HG02610 (cell line): Measurements from ENCODE around the gene DNAH6.
A peak's percentile ranks its signal among the peaks of the same experiment; 100 is the strongest.
"Not testable (repeated sequence)": the region's sequence is repeated elsewhere in the genome, so short reads cannot be mapped to it uniquely, and the experiment has no call there.

Experiments
- ATAC-seq: cut with Tn5 transposase; IDR thresholded peaks from one replicate; pipeline ENCODE4 v1.9.1; 2021; ENCODE audit warnings: mild to moderate bottlenecking, moderate library complexity; ENCODE audit not compliant: unreplicated experiment

The DNAH6 gene

DNA sequence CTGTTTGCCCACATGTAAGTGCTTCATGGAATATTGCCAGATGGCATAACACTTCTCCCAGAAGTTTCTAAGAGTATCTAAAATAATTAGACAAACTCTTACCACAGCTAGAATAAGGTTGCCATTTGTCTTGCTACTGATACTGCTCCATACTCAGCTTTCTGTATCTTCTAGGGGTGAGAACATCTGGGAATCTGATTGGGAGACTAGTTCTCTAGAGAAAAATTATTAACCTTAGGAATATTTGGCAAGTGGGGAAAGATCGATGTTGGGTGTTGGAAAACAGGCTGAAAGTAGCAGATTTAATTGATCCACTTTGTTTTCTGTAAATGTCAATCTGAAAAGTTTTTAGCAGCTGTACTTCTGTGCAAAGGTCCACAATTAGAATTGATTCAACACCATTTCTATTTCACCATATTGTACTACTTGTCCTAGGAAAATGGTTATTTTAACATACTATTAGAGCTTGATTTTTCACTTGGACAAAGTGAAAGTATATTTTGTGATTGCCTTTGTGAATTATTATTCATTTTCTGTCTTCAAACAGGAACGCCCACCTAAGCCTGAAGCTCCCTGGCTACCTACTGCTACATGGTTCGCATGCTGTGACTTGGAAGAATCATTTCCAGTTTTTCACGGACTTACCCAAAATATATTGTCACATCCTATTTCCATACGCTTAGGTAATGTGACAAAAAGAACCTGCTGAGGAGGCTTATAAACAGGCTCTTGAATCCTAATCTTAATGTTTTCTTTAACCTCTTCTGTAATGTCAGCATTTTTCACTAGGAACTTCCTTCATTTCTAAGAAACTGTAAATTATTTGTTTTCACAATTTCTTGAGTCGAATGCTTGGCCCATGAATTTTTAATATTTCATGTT, 216.8 kb downstream of the DNAH6 start:
- no peak for ATAC-seq

DNA sequence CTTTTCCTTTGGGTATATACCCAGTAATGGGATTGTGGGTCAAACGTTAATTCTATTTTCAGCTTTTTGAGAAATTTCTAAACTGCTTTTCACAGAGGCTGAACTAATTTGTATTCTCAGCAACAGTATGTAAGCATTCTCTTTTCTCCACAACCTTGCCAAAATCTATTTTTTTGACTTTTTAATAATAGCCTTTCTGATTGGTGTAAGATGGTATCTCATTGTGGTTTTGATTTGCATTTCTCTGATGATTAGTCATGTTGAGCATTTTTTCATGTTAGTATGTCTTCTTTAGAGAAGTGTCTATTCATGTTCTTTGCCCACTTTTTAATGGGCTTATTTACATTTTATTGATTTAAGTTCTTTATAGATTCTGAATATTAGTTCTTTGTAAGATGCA, 219.1 kb downstream of the DNAH6 start:
- no peak for ATAC-seq

DNA sequence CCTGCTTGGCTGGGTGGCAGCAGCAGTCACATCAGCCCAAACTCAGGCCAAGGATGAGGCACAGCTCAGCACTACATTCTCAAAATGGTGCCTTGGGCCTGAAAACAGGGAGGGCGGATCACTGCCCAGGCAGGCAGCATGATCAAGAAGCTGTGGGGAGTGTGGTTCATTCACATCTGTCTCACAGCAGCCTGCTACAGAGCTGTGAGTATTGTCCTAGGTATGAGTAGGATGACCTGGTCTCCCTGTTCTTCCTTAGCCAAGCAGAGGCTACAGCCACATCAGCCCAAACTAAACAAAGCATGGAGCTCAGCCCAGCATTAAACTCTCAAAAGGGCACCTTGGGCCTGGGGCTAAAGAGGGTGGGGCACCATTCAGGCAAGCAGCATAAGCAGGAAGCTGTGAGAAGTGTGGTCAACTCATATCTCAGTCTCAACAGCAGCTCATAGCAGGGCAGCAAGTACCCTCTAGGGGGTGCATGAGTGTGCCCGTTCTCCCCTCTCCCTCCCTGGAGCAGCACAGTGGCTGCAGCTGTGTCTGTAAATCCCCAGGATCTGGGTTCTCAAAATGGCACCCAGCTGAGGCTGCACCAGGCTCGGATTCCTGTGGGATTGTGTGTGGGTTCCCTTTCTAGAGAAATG, 225.0 kb downstream of the DNAH6 start:
- peak; percentile 92 for ATAC-seq

DNA sequence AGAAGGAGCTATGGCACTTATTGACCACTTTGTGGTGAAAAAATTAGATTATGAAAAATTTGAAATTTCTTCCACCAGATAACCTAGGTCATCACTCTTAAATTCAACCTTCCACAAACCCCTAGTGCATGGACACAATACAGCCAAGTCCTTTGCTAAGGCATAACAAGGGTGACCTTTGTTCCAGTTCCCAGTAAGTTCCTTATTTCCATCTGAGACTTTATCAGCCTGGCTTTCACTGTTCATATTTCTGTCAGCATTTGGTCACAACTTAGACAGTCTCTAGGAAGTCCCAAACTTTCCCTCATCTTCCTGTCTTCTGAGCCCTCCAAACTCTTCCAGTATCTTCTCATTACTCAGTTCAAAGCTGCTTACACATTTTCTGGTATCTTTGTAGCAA, 232.0 kb downstream of the DNAH6 start:
- ATAC-seq: no peak

DNA sequence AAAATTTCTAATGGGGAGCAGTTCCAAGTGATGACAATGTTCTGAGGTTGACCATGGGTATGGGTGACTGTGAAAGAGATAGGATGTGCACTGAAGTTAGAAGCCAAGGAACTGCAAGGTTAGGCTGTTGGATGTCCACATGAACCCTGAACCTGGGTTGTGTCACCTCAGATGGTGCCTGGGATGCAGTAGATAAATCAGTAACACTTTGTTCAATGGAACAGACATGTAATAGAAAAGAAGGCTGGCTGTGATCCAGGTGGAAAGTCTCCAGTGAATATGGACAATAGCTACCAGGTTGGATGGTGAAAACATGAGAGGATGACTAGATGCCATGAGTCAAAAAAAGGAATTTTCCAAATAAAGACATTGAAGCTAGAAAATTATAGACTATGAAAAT, 233.1 kb downstream of the DNAH6 start:
- ATAC-seq: no peak

DNA sequence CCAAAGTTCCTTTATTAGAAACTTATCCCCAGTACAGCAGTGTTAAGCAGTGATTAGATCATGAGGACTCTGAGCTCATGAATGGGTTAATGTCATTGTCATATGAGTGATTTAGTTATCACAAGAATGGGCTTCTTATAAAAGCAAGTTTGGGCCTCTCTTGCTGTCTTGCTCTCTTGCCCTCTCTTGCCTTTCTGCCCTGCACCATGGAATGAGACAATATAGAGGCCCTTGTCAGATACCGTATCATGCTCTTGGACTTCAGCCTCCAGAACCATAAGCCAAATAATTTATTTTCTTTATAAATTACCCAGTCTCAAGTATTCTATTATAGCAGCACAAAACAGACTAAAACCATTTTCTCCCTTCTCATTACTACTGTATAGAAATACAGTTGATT, 238.8 kb downstream of the DNAH6 start:
- ATAC-seq: no peak

DNA sequence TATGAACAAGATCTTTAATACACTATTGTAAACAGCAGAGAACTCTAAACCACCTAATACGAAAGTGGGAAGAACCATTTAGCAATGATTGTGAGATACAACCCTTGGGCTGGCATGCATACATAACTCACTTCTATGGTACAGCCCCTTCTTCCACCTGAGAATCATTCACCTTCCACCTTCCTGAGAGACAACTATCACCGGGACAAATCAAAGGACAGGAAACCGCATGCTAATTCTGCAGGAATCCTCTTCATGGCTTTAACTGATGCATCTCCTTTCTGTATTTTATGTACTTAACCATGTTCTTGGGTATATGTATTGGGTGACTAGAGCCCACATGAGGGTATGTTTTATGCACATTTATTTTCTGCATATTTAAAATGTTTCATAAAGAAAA, 241.3 kb downstream of the DNAH6 start:
- ATAC-seq: no peak

DNA sequence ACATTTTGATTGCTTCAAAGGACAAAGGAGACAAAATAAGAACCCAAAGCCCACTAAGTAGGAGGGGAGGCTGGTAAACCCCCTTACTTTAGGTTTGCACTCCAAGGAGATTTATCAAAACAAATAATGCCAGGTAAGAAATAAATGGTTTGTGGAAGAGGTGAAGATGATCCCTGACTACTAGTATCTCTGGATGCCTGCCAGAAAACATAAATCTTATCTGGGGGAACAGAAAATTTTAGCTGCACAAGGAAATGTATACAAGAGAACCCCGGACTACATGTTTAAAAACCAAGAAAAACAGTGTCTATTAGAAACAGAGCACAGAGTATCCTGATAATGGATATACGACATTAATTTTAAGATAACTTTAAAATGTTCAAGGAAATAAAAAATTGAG, 250.5 kb downstream of the DNAH6 start:
- no peak for ATAC-seq

DNA sequence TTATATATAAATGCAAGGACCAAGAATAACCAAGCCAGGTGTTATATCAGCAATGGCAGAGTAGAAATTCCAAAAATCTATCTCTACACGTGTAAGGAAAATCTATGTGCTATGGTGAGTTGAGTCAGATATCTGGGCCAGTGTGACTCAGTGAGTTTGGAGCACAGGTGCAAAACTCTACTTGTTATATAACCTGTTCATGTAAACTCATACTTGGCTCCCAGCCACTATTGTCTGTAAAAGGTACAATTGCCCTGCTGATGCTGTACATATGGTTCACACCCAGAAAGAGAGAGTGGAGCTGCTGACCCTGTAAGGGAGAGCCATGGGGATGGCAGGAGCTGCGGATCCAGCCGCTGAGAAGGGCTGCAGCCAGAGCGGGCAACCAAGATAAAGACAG, 252.5 kb downstream of the DNAH6 start:
- no peak for ATAC-seq

DNA sequence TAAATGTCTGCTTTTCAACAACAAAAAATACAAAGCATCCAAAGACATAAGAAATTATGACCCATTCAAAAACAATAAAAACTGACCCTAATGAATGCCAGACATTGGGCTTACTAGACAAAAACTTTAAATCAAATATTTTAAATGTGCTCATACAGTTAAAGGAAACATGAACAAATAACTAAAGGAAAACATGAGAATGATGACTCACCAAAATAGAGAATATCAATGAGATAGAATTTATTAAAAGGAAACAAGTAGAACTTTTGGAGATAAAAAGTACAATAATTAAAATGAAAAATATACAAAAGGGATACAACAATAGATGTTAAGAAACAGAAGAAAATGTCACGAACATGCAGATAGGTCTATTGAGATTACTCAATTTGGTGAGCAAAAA, 254.0 kb downstream of the DNAH6 start:
- ATAC-seq: no peak

DNA sequence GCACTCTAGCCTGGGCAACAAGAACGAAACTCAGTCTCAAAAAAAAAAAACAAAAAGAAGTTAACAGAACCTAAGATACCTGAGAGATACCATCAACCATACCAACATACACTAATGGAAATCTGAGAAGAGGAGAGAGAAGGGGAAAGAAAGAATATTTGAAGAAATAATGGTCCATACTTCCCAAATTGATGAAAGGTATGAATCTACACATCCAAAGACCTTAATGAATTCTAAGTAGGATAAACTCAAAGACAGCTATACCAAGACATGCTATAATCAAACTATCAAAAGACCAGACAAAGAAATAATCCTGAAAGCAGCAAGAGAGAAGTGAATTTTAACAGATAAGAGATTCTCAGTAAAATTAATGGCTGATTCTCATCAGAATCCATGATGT, 255.0 kb downstream of the DNAH6 start:
- ATAC-seq: no peak

DNA sequence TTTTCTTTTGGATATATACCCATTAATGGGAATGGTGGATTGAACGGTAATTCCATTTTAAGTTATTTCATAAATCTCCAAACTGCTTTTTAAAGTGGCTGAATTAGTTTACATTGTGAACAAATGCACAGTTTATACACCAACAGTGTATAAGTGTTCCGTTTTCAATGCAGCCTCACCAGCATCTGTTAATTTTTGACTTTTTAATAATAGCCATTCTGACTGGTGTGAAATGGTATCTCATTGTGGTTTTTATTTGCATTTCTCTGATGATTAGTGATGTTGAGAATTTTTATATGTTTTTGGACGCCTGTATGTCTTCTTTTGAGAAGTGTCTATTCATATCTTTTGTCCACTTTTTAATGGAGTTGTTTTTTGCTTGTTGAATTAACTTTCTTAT, 257.3 kb downstream of the DNAH6 start:
- not testable (repeated sequence) for ATAC-seq

DNA sequence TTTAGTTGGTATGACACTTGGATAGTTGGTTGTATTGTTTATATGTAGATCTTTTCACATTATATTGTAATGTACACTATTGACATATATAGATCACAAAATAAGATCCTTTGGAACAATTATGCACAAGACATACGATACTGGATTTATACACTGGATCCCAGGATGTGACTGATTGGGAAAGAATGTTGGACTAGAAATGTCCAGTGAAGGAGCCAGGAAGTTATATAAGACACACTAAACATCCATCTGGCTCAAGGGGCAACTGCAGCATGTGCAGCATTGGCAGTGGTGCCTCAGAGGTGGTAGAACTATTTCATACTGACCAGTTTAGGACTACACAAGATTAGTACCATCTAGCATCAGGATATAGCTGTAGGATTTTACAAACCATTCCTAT, 259.7 kb downstream of the DNAH6 start:
- ATAC-seq: no peak

DNA sequence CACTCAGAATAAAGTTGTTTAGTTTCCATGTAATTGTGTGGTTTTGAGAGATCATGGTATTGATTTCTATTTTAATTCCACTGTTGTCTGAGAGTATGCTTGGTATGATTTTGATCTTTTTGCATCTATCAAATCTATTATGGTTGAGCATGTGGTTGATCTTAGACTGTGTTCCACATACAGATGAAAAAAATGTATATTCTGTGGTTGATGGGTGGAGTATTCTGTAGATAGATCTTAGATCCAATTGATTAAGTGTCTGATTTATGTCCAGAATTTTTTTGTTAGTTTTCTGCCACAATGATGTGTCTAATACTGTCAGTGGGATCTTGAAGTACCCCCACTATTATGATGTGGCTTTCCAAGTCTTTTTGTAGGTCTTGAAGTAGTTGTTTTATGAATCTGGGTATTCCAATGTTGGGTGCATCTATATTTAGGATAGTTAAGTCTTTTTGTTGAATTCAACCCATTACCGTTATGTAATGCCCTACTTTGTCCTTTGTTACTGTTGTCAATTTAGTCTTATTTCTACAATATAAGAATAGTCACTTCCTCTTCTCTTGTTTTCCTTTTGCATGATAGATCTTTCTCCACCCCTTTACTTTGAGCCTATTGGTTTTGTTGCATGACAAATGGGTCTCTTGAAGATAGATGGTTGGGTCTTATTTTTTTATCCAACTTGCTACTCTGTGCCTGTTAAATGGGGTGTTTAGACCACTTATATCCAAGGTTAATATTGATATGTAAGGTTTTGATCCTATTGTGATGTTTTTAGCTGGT, 262.8 kb downstream of the DNAH6 start:
- ATAC-seq: no peak

DNA sequence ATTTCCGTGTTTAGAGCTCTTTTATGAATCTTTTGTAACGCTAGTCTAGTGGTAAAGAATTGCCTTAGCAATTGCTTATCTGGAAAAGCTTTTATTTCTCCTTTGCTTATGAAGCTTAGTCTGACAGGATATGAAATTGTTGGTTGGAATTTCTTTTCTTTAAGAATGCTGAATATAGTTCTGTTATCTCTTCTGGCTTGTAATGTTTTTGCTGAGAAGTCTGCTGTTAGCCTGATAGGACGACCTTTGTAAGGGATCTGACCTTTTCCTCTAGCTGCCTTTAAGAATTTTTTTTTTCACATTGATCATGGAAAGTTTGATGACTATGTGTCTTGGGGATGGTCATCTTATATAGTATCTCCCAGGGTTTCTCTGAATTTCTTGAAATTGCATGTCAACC, 263.5 kb downstream of the DNAH6 start:
- no peak for ATAC-seq

DNA sequence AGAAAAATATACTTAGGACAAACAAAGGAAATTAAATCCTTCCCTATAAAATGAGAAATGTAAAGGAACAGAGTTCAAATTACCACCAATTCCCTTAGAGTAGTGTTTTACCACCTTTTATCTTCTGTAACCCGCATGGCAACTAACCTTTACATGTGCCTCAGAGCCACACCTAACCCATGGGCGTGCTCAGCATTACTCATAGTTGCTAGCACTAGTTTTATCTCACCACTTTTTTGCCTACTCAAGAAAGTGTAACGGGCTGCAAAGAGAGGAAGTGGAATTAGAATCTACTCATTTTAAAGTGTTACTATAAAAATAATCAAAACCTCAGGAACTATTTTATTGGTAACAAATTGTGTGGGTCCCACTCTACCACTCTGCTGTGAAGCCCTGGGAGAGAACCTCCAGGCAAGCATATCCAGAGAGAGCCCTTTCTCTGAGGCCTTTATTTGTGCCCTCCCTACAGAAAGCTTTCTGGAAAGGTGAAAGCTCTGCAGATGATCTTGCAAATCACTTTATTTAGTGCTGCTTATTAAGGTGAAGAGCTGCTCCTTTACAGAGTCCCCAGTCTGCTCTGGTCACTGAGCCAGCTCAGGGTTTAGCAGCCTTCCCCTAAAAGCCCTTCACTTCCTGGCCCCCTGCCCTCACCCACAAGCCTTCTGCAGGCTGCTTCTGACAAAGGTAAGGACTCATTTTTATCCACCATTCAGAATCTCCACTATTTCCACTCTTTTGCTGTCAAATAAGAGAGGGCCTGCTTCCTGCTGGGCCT, 265.8 kb downstream of the DNAH6 start:
- peak; percentile 94 for ATAC-seq

DNA sequence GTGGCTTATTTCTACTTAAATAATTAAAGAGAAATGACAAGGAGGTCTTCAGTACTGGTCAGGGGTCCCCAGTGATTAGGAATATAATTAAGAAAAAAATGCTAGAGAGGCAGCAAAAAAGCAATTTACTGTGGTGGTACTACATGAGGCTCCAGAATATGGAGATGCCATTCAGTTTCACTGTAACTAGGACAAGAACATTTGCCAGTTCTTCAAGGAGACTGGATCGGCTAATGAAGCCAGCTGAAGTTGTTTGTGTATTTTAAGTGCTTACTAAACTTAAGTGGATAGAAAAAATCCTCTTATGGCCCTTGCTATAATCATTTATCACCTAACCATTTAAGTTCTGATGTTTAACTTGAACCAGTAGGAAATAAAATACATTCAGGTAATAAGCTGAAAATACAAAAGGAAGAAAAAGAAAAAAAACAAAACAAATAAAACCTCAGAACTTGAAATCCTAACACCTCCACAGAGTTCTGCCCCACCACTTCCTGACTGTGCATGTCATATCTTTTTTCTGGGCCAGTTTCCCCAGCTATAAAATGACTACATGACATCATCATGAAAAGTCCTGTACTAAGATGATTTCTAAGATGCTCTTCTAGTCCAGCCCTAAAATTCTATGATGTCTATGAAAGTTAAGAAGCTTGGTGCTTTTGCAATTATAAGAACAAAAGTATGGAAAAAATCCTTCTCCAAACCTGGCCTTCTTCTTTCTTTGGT, 266.6 kb downstream of the DNAH6 start:
- ATAC-seq: no peak

DNA sequence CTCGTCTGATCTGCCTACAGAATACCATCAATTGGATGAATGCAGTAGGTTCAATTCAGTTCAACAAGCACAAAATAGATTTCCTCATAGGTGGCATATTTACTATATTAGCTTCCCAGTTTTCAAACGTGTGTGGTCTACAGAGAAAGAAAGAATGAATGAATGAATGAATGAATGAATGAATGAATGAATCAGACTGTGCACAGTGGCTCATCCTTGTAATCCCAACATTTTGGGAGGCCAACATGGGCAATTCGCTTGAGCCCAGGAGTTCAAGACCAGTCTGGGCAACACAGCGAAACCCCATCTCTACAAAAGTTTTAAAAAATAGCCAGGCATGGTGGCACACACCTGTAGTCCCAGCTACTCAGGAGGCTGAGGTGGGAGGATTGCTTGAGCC, 269.7 kb downstream of the DNAH6 start:
- no peak for ATAC-seq

DNA sequence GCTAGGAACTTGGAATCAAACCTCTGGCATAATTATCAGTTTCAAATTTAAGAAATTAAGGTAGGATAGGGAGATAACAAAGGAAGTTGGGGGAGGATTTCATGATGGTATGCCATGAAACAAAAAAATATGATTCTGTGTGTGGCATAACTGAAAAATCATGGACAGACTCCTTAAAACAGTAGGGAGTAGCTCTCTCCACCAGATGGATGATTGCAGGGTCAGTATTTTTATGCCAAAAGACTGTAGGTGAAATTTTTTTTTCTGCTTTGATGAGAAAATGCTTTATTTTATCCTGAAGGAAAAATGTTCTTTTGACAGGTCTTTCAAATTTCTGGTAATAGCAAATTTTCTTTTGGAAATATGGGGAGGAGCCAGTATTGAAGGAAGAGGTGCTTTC, 270.3 kb downstream of the DNAH6 start:
- no peak for ATAC-seq

DNA sequence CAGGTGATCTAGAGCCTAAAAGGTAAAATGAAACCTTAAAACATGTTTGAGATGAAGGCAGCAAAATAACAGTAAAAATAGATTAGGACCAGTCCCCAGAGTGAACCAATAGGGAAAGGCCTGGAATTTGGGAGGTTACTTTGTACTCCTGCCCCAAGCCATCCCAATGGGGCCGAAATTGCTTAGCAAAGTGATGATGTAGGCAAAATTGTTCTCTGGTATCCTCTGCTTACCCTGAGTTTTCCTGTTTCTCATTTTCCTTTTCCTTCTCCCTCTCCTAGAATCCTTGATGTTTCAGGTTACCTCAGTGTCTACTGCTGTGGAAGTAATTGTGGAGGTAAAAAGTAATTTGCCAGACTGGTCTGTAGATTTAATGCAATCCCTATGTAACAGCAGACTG, 271.7 kb downstream of the DNAH6 start:
- ATAC-seq: no peak
